ENCODE data around the gene BST1. TPM values are rescaled to one million over a fixed set of nuclear protein-coding genes. Genes with fewer than 3 reads are reported as not detected.

Gene BST1
- polyA plus RNA-seq, 3 donors = 140 to 297 (median 266) TPM

GRCh38 chr4:15717657-15718416 lies 15.0 kb downstream of the BST1 start:
- peaks cover 0 to 2% (median 0%) of the 10 kb centered on the region in 3 donors for H3K27me3 Mint-ChIP-seq (ENCODE audit: low read depth in 3 of 3)
- peaks cover 26% of the 10 kb centered on the region for H4K20me1 ChIP-seq (ENCODE audit: insufficient read depth, low read length)
- no peak for DNase-seq
- H3K4me3 Mint-ChIP-seq = no peak overlapping the region
- no peaks in the 10 kb centered on the region for H3K27me3 ChIP-seq (ENCODE audit: control insufficient read depth in 2 of 2, insufficient read depth in 2 of 2, low read length in 2 of 2)
- peak overlapping the region in 1 of 2 donors; percentile 79 for H3K27ac ChIP-seq (ENCODE audit: low read depth in 1 of 2, low read length in 2 of 2)
- peaks cover 0 to 2% (median 0%) of the 10 kb centered on the region in 7 donors for H3K9me3 Mint-ChIP-seq
- peaks cover 84% of the 10 kb centered on the region for H3K79me2 ChIP-seq (ENCODE audit: insufficient read depth, low read length)
- no peak overlapping the region for H3K9ac ChIP-seq (ENCODE audit: insufficient read depth, low read length, poor library complexity, severe bottlenecking)
- no peak overlapping the region for H3K4me3 ChIP-seq (replicated peaks in 1 of 3; ENCODE audit: low read depth in 2 of 3, low read length in 3 of 3)
- no CpG with 5 or more reads among the region's 3 CpGs for WGBS (ENCODE audit: insufficient coverage)
- peaks cover 29 to 31% of the 10 kb centered on the region in 2 donors for H3K4me1 ChIP-seq (ENCODE audit: control insufficient read depth in 1 of 2, insufficient read depth in 2 of 2, low read length in 2 of 2)
- intact Hi-C loops (cut with micrococcal nuclease) = no loop called here
- H3K4me1 Mint-ChIP-seq = peaks cover 34% of the 10 kb centered on the region
- H3K9me3 ChIP-seq (replicated peaks in 1 of 2; ENCODE audit: control insufficient read depth in 1 of 2, insufficient read depth in 1 of 2, low read length in 2 of 2) = no peaks in the 10 kb centered on the region
- no peak for TF ChIP-seq CTCF (IDR thresholded peaks at IDR 0.05)
- peaks cover 76 to 98% of the 10 kb centered on the region in 2 donors for H3K36me3 Mint-ChIP-seq
- H3K4me2 ChIP-seq (replicated peaks; ENCODE audit: extremely low read depth, low read length, poor library complexity, severe bottlenecking) = no peak overlapping the region
- no peak overlapping the region for H2AFZ ChIP-seq (ENCODE audit: insufficient read depth, low read depth, low read length, poor library complexity, severe bottlenecking)
- peak overlapping the region; percentile 14 to 85 (median 64) for H3K27ac Mint-ChIP-seq
- peaks cover 90 to 98% of the 10 kb centered on the region in 2 donors for H3K36me3 ChIP-seq (replicated peaks in 1 of 2; ENCODE audit: control insufficient read depth in 1 of 2, insufficient read depth in 2 of 2, low read length in 2 of 2)

- Mint-ChIP-seq H3K36me3 (peaks cover 79 to 98% of the 10 kb centered on the region in 2 donors), H3K27me3 (ENCODE audit: low read depth in 3 of 3) (peaks cover 0 to 2% (median 0%) of the 10 kb centered on the region in 3 donors), H3K4me1 (peaks cover 34% of the 10 kb centered on the region), H3K4me3 (no peak overlapping the region), H3K9me3 (peaks cover 0 to 2% (median 0%) of the 10 kb centered on the region in 7 donors), H3K27ac (peak overlapping the region; percentile 86 to 96 (median 93))
- intact Hi-C loops (cut with micrococcal nuclease) = no loop called here
- no peak for DNase-seq
- Histone ChIP-seq H3K36me3 (replicated peaks in 1 of 2; ENCODE audit: control insufficient read depth in 1 of 2, insufficient read depth in 2 of 2, low read length in 2 of 2) (peaks cover 92 to 98% of the 10 kb centered on the region in 2 donors), H4K20me1 (ENCODE audit: insufficient read depth, low read length) (peaks cover 26% of the 10 kb centered on the region), H3K9ac (ENCODE audit: insufficient read depth, low read length, poor library complexity, severe bottlenecking) (no peak overlapping the region), H3K4me3 (replicated peaks in 1 of 3; ENCODE audit: low read depth in 2 of 3, low read length in 3 of 3) (no peak overlapping the region), H3K79me2 (ENCODE audit: insufficient read depth, low read length) (peaks cover 83% of the 10 kb centered on the region), H3K4me1 (ENCODE audit: control insufficient read depth in 1 of 2, insufficient read depth in 2 of 2, low read length in 2 of 2) (peaks cover 29 to 31% of the 10 kb centered on the region in 2 donors), H3K9me3 (replicated peaks in 1 of 2; ENCODE audit: control insufficient read depth in 1 of 2, insufficient read depth in 1 of 2, low read length in 2 of 2) (no peaks in the 10 kb centered on the region), H3K27me3 (ENCODE audit: control insufficient read depth in 2 of 2, insufficient read depth in 2 of 2, low read length in 2 of 2) (no peaks in the 10 kb centered on the region), H3K4me2 (replicated peaks; ENCODE audit: extremely low read depth, low read length, poor library complexity, severe bottlenecking) (no peak overlapping the region), H3K27ac (ENCODE audit: low read depth in 1 of 2, low read length in 2 of 2) (peak overlapping the region; percentile 71 to 79), H2AFZ (ENCODE audit: insufficient read depth, low read depth, low read length, poor library complexity, severe bottlenecking) (no peak overlapping the region)
- TF ChIP-seq CTCF (IDR thresholded peaks at IDR 0.05) = no peak
- WGBS (ENCODE audit: insufficient coverage) = 90% methylated on average over 2 of the region's 5 CpGs
These were observed 15.6 kb downstream of the BST1 start for GRCh38 chr4:15718465-15718864.
